GM21367 (cell line): Measurements from ENCODE around the gene RPS6KC1.
"Not testable (repeated sequence)": the region's sequence is repeated elsewhere in the genome, so short reads cannot be mapped to it uniquely, and the experiment has no call there.

ENCODE experiments used
- ATAC-seq: cut with Tn5 transposase; IDR thresholded peaks from one replicate; pipeline ENCODE4 v1.9.1; 2021; ENCODE audit not compliant: unreplicated experiment

RPS6KC1 gene

DNA sequence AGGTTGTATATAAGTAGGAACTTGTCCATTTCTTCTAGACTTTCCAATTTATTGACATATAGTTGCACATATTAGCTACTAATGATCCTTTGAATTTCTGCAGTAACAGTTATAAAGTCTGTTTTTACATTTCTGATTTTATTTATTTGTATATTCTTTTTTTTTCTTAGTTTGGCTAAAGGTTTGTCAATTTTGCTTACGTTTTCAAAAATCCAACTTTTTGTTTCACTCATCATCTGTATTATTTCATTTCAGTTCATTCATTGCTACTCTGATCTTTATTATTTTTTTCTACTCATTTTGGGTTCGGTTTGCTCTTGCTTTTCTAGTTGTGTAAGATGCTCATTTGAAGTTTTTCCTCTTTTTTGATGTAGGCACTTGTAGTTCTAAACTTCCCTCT lies 97.9 kb downstream of the RPS6KC1 start:
- ATAC-seq: no peak

DNA sequence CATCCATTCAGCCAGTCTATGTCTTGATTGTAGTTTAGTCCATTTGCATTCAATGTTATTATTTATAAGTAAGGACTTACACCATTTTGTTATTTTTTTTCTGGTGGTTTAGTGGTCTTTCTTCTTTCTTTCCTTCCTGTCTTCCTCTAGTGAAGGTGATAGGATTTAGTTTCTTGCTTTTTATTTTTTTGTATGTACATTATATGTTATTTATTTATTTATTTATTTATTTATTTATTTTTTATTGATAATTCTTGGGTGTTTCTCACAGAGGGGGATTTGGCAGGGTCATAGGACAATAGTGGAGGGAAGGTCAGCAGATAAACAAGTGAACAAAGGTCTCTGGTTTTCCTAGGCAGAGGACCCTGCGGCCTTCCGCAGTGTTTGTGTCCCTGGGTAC lies 99.0 kb downstream of the RPS6KC1 start:
- not testable (repeated sequence) for ATAC-seq

DNA sequence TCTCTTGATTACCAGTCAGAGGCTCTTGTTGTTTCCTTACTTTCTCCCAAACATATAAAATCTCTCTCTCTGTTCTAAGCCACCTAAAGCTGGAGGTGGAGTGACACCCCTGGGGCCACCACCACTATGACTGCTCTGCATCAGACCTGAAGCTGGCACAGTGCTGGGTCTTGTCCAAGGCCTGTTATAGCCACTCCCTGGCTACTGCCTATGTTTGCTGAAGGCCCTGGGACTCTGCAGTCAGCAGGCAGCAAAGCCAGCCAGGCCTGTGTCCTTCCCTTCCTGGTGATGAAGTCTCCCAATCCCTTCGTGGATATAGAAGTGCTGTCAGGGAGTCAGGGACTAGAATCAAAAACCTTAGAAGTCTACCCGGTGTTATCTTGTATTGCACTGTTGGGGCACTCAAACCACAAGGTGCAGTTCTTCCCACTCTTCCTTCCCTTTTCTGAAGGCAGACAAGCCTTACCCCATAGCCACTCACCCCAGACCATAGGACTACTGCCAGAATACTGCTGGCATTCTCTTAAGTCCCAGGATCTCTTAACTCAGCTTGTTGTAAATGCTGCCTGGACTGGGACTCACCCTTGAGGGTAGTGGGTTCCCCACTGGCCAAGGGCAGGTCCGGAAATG lies 103.1 kb downstream of the RPS6KC1 start:
- ATAC-seq: no peak

DNA sequence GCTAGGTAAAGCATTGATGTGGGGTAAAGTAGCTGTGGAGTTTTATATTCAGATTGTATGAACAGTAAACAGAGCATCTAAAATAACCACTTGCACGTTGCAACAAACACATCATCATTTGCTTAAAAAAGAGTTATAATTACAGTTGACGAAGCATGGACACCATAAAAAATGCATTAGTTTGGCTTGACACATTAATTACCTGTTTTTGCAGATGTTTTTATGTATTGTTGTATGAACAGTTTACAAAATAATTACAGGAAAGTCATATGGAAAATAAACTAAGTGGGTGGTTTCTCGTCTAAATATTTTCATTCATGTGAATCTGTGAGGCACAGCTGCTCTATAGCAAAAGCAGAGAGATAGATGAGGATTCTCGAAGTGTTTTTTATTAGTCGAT lies 108.3 kb downstream of the RPS6KC1 start:
- ATAC-seq: no peak

DNA sequence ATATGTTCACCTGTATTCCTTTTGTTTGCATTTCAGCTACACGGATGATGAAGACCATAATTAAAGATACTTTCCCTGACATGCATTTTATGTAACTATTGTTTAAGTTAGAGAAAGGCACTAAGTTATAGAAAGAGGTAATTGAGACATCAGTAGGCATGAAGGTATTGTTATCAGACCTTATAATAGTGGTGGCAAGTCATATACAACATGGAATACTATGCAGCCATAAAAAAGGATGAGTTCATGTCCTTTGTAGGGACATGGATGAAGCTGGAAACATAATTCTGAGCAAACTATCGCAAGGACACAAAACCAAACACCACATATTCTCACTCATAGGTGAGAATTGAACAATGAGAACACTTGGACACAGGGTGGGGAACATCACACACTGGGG lies 109.4 kb downstream of the RPS6KC1 start:
- ATAC-seq: not testable (repeated sequence)

DNA sequence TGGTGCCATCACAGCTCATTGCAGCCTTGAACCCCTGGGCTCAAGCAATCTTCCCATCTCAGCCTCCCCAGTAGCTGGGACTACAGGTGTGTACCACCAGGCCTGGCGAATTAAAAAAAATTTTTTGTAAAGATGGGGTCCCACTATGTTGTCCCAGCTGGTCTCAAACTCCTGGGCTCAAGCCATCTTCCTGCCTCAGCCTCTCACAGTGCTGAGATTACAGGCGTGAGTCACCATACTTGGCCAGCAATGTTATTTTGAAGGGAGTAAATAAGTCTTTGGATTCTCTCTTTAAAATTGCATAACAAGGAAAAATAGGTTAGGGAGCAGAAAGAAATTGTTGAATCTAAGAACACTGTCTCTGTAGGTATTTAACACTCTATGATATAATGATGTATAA lies 111.3 kb downstream of the RPS6KC1 start:
- no peak for ATAC-seq

DNA sequence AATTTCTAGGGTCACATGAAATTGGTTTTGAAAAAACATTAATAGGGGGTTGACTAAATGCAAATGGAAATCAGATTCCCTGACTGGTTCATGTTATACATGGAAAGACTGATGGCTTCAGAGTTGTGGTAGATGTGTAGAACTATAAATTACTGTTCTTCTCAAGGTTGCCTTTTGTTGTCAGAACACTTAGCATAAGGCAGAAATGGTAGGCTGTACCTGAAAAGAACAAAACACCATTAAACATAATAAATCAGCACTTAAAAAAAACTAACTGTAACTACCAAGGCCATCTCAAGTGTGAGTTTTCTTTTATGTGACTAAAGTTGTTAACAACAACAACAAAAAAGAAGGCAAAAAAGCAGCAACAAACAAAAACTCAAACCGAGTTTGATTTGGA lies 111.8 kb downstream of the RPS6KC1 start:
- no peak for ATAC-seq

DNA sequence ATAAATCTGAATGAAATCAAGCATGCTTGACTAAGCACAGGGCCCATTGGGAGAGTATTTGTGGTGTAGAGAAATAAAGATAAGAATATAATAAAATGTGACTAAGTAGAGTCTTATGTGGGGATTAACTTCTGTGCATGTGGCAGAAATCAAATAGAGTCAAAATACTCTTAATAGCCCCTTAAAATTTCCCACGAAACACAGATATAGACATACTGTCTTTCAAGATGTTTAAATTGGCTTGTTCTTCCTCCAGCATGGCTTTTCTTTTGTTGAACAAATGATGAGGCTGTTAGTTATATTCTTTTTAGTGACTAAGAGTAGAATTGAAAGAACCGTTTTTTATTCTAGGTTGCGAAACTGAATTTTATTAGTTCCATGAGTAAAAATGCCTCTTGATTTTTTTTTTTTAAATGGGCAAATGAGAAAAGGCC lies 112.3 kb downstream of the RPS6KC1 start:
- ATAC-seq: no peak

DNA sequence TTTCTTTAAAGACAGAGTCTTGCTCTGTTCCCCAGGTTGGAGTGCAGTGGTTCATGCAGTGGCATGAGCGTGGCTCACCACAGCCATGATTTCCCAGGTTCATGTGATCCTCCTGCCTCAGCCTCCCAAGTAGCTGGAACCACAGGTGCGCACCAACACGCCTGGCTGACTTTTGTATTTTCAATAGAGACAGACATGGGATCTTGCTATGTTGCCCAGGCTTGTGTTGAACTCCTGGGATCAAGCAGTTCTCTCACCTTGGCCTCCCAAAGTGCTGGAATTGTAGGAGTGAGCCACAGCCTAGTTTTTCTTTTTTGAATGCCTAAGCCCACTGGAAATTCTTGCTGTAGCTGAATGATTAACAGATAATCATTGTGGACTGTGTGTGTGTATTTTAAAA lies 113.5 kb downstream of the RPS6KC1 start:
- ATAC-seq: no peak

DNA sequence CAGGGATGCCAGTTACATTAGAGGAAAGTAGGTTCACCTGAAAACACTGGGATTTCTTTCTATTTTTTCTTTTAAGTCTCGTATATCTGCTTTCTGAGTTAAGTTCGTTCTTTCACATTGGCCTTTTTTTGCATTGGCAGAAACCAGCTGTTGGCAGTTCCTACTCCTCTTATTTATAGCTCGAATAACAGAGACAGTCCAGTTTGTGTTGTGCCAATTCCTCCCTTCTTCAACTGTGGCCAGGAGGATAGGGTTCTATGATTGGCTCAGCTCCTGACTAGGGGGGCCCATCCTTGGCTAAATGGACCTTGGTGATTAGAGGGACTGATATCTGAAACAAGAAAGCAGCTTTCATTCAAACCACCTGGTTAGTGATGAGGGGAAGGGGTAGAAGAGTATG lies 115.8 kb downstream of the RPS6KC1 start:
- ATAC-seq: no peak

DNA sequence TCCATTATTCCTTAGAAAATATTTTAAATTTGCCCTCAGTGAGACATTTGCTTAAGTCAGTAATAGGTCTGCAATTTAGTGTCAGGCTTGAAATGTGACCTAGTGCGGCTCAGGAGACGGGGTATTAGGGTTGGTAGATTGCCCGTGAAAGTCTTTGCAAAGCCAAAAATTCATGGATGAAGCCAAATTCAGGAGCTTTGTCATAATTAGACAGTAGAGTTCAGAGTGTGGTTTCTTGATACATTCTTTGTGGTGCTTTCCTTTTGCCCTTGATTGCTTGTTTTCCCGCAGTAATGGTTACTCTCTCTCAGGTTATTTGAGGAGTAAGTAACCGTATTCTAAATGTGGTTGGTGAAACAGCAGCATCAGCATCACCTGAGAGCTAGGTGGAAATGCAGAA lies 120.7 kb downstream of the RPS6KC1 start:
- no peak for ATAC-seq

DNA sequence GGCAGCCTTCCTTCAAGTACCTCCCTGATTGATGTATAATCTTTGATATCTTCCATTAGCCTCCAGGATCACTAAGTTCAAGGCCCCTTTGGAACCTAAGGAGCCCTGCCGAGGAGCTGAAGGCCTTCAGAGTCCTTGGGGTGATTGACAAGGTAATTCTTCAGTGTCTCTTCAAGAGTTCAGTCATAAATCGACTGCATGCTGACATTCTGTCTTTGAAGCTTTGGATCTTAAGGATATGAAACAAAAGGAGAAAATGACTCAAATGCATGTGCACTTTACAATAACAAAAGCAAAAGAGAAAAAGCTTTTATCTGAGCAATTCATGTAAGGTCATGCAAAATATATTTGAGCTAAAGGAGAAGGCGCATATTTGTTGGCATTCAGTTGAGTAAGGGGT lies 125.3 kb downstream of the RPS6KC1 start:
- ATAC-seq: no peak

DNA sequence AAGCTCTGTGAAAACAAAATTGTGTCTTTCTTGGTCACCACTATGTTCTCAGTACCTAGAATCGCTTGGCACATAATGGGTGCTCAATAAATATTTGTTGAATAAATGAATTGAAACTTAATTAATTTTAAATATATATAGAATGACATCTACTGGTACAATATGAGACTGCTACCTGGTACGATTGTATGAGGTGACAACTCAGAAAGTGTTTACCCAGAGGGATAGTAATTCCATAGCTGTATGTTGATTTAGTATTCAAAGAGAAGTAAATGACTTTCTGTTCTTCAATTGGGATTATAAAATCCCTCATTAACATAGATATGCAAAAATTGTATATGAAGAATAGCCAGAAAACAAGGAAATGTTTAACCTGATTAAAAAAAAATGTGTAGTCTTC lies 128.7 kb downstream of the RPS6KC1 start:
- no peak for ATAC-seq

DNA sequence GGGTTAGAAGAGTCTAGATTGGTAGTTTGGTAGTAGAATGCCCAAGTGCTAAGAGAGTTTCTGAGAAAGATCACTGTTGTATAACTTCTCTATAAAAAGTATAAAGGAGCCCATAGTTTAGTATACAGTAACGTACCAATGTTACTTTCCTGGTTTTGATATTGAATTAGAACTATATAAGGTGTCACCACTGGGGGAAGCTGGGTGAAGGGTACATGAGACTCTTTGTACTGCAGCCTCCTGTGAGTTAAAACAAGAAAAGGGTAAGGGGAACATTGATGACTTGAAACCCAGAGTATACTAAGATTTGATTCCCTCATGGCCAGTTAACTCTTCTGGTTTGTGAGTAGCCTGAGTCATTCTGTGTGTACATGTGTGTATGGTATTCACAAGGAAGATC lies 129.8 kb downstream of the RPS6KC1 start:
- ATAC-seq: no peak

DNA sequence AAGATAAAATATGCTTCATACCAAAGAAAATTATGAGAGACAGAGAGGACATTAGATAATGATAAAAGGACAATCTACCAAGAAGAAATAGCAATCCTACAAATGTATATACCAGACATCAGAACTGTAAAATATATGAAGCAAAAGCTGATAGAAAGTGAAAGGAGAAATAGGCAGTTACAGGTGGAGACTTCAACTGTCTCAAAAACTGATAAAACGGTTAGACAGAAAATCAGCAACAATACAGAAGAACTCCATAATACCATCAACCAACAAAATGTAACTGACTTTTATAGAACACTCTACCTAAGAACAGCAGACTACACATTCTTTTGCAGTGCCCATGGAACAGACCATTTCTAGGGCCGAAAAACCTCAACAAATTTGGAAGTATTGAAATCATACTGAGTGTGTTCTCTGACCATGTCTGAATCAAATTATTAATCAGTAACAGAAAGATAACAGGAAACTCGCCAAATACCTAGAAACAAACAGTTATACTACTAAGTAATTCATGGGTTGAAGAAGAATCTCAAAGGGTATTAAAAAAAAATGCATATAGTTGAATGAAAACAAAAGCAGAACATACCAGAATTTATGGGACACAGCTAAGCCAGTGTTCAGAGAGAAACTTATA lies 132.1 kb downstream of the RPS6KC1 start:
- no peak for ATAC-seq

DNA sequence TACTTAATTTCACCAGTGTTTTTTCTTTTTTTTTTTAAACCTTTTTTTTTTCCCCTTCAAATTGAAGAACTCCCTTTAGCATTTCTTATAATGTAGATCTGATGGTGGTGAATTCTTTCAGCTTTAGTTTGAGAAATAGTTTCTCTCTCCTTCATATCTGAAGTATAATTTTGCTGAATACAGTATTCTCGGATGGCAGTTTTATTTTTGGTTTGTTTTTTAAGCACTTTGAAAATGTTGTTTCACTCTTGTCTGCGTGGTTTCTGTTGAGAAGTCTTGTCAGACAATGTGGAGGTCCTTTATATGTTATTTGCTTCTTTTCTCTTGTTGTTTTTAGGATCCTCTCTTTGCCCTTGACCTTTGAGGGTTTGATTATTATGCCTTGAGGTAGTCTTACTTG lies 135.1 kb downstream of the RPS6KC1 start:
- ATAC-seq: no peak

DNA sequence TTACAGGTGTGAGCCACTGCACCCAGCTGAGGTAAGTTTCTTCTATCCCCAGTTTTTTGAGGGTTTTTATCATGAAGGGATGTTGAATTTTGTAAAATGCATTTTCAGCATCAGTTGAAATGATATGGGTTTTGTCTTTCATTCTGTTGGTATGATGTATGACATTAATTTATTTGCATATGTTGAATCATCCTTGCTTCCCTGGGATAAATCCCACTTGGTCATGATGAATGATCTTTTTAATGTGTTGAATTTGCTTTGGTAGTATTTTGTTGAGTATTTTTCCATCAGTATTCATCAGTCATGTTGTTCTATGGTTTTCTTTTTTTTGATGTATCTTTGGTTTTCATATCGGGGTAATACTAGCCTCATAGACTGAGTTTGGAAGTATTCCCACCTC lies 141.0 kb downstream of the RPS6KC1 start:
- ATAC-seq: no peak

DNA sequence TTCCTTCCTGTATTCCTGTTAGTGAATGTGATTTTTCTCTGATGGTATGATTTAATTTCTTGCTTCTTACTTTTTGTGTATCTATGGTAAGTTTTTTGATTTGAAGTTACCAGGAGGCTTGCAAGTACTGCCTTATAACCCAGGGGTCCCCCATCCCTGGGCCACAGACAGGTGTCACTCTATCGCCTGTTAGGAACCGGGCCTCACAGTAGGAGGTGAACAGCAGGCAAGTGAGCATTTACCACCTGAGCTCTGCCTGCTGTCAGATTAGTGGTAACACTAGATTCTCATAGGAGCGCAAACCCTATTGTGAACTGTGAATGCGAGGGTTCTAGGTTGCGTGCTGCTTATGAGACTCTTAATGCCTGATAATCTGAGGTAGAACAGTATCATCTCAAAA lies 143.3 kb downstream of the RPS6KC1 start:
- no peak for ATAC-seq

DNA sequence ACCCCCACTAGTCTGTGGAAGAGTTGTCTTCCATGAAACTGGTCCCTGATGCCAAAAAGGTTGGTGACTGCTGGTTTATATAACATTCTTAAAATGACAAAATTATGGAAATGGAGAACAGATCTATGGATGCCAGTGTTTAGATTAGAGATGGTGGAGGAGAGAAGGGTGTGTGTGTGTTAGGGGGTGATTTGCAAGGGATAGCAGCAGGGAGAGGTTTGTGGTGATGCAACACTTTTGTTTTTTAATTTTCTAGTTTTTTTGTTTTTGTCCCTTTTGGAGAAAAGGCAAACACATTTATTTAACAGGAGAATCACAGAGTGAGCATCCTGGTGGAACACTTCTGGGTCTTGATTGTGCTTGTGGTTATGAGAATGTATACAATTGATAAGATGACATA lies 143.8 kb downstream of the RPS6KC1 start:
- ATAC-seq: no peak

DNA sequence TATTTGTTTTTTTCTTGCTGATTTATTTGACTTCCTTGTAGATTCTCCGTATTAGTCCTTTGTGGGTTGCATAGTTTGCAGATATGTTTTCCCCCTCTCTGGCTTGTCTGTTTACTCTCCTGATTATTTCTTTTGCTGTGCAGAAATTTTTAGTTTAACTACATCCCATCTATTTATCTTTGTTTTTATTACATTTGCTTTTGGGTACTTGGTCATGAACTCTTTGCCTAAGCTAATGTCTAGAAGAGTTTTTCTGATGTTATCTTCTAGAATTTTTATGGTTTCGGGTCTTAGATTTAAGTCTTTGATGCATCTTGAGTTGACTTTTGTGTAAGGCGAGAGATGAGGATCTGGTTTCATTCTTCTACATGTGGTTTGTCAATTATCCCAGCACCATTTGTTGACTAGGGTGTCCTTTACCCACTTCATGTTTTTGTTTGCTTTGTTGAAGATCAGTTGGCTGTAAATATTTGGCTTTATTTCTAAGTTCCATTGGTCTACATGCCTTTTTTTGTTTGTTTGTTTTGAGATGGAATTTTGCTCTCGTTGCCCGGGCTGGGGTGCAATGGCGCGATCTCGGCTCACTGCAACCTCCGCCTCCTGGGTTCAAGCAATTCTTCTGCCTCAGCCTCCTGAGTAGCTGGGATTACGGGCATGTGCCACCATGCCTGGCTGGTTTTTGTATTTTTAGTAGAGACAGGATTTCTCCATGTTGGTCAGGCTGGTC lies 145.4 kb downstream of the RPS6KC1 start:
- ATAC-seq: not testable (repeated sequence)

DNA sequence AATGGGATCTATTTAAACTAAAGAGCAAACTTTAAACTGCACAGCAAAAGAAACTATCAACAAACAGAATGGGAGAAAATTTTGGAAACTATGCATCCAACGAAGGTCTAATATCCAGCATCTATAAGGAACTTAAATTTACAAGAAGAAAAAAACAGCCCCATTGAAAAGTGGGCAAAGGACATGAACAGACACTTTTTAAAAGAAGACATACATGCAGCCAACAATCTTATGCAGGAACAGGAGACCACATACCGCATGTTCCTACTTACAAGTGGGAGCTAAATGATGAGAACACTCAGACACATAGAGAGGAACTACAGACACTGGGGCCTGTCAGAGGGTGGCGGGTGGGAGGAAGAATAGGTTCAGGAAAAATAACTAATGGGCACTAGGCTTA lies 149.6 kb downstream of the RPS6KC1 start:
- no peak for ATAC-seq

DNA sequence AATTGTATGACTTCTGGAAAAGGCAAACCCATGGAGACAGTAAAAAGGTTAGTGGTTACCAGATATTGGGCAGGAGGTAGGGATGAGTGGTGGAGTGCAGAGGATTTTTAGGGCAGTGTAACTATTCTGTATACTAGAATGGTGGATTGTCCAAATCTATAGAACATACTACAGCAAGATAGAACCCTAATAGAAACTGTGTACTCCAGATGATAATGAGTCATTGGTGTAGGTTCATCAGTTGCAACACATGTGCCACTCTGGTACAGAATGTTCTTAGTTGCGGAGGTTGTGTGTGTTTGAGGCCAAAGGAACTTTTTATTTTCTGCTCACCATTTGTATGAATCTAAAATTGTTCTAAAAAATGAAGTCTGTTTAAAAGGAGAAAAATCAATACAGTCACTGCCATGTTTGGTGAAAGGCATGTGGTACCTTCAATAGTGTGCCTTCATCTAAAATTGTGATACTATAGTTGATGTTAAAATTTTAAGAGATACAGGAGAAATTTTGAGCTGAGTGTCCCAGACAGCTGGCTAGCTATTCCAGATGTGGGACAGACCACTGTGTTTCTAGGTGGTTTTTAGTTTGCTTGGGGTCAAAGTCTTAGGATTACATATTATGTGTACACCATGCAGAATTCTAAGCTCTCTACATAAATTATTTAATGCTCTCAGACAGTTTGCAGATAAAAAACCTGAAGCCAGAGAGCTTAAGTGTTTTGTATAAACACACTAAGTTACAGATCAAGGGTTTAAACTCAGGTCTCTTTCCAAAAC lies 150.5 kb downstream of the RPS6KC1 start:
- no peak for ATAC-seq
